HEK293 (cell line): ENCODE data around the gene STRA6.

Experiments
- CTCF ChIA-PET: fragments of 350-600 bp; formaldehyde crosslinking; extraction: SDS; loops from one replicate; lab custom pipeline; 2021; ENCODE audit warnings: antibody characterized with exemption; lab: Yijun Ruan, JAX
- POLR2A ChIA-PET: fragments of 300-600 bp; formaldehyde crosslinking; extraction: SDS; loops from one replicate; lab custom pipeline; 2020; ENCODE audit warnings: antibody characterized with exemption, inconsistent platforms; lab: Yijun Ruan, JAX
- H3K27ac ChIP-seq: fragments of 200-500 bp; sonication (Bioruptor generic); 2 replicates; pipeline ENCODE4 v1.5.1; 2014; ENCODE audit warnings: low read depth, low read length, control low read depth, inconsistent platforms; ENCODE audit errors: extremely low read depth
- H3K36me3 ChIP-seq, 2 experiments: fragments of 200-500 bp in 1 of 2; sonication (Bioruptor generic) in 1 of 2; 1 replicate in 1 of 2; 2 replicates in 1 of 2; pipeline ENCODE4 v1.5.1; 2014 to 2017; ENCODE audit warnings: inconsistent platforms in 2 of 2, low read length in 2 of 2; ENCODE audit not compliant: control insufficient read depth in 2 of 2, insufficient read depth in 1 of 2
- H3K4me1 ChIP-seq: fragments of 200-500 bp; sonication (Bioruptor generic); 2 replicates; pipeline ENCODE4 v1.5.1; 2014; ENCODE audit warnings: mild to moderate bottlenecking, low read length, inconsistent platforms; ENCODE audit not compliant: control insufficient read depth, insufficient read depth
- H3K4me3 ChIP-seq: 2 replicates; pipeline ENCODE4 v1.5.1; 2011; ENCODE audit warnings: low read depth, mild to moderate bottlenecking, control low read depth, low read length, moderate library complexity
- H3K9me3 ChIP-seq: fragments of 200-500 bp; sonication (Bioruptor generic); 2 replicates; pipeline ENCODE4 v1.5.1; 2014; ENCODE audit warnings: low read depth, low read length, inconsistent platforms; ENCODE audit not compliant: control insufficient read depth, insufficient read depth
- AEBP2 ChIP-seq: fragments of 450-650 bp; formaldehyde crosslinking; IDR thresholded peaks from 2 replicates; pipeline ENCODE4 v1.5.1; 2016; ENCODE audit warnings: missing biosample characterization, missing genetic modification characterization, borderline replicate concordance
- BCL6B ChIP-seq: fragments of 450-650 bp; formaldehyde crosslinking; IDR thresholded peaks from 2 replicates; pipeline ENCODE4 v1.5.1; 2017; ENCODE audit warnings: missing biosample characterization, missing genetic modification characterization
- MYNN ChIP-seq: fragments of 450-650 bp; formaldehyde crosslinking; IDR thresholded peaks from 2 replicates; pipeline ENCODE4 v1.5.1; 2016; ENCODE audit warnings: missing biosample characterization, missing genetic modification characterization, borderline replicate concordance
- PRDM1 ChIP-seq: fragments of 450-650 bp; formaldehyde crosslinking; IDR thresholded peaks from 2 replicates; pipeline ENCODE4; 2016; ENCODE audit warnings: missing biosample characterization, missing genetic modification characterization
- SCRT2 ChIP-seq: fragments of 450-650 bp; formaldehyde crosslinking; IDR thresholded peaks from 2 replicates; pipeline ENCODE4 v1.5.1; 2016; ENCODE audit warnings: missing biosample characterization, missing genetic modification characterization
- SP2 ChIP-seq: fragments of 450-650 bp; formaldehyde crosslinking; IDR thresholded peaks from 2 replicates; pipeline ENCODE4 v1.5.1; 2016; ENCODE audit warnings: missing biosample characterization, missing genetic modification characterization
- ZBTB26 ChIP-seq: fragments of 450-650 bp; formaldehyde crosslinking; optimal IDR thresholded peaks from 2 replicates; pipeline ENCODE3; 2016; ENCODE audit warnings: missing biosample characterization, mild to moderate bottlenecking, missing genetic modification characterization
- ZEB2 ChIP-seq: fragments of 450-650 bp; formaldehyde crosslinking; IDR thresholded peaks from 2 replicates; pipeline ENCODE4 v1.5.1; 2016; ENCODE audit warnings: missing biosample characterization, missing genetic modification characterization
- ZNF202 ChIP-seq: fragments of 450-650 bp; formaldehyde crosslinking; IDR thresholded peaks from 2 replicates; pipeline ENCODE4 v1.5.1; 2016; ENCODE audit warnings: missing biosample characterization, missing genetic modification characterization, borderline replicate concordance
- ZNF26 ChIP-seq: fragments of 450-650 bp; formaldehyde crosslinking; IDR thresholded peaks from 2 replicates; pipeline ENCODE4 v1.5.1; 2016; ENCODE audit warnings: missing biosample characterization, missing genetic modification characterization
- ZNF266 ChIP-seq: fragments of 450-650 bp; formaldehyde crosslinking; IDR thresholded peaks from 2 replicates; pipeline ENCODE4 v1.5.1; 2016; ENCODE audit warnings: missing biosample characterization, missing genetic modification characterization, low read depth
- ZNF280D ChIP-seq: fragments of 450-650 bp; formaldehyde crosslinking; IDR thresholded peaks from 2 replicates; pipeline ENCODE4 v1.5.1; 2016; ENCODE audit warnings: missing biosample characterization, missing genetic modification characterization
- ZNF341 ChIP-seq: fragments of 450-650 bp; formaldehyde crosslinking; IDR thresholded peaks from 2 replicates; pipeline ENCODE4; 2016; ENCODE audit warnings: low read depth, missing biosample characterization, missing genetic modification characterization
- ZNF433 ChIP-seq: fragments of 450-650 bp; formaldehyde crosslinking; IDR thresholded peaks from 2 replicates; pipeline ENCODE4 v1.5.1; 2016; ENCODE audit warnings: missing biosample characterization, missing genetic modification characterization, low read depth
- ZNF501 ChIP-seq: fragments of 450-650 bp; formaldehyde crosslinking; IDR thresholded peaks from 2 replicates; pipeline ENCODE4 v1.5.1; 2016; ENCODE audit warnings: missing biosample characterization, missing genetic modification characterization
- ZNF521 ChIP-seq: fragments of 450-650 bp; formaldehyde crosslinking; IDR thresholded peaks from 2 replicates; pipeline ENCODE4 v1.5.1; 2017; ENCODE audit warnings: missing biosample characterization, mild to moderate bottlenecking, missing genetic modification characterization
- ZNF776 ChIP-seq: fragments of 450-650 bp; formaldehyde crosslinking; IDR thresholded peaks from 2 replicates; pipeline ENCODE4 v1.5.0; 2017; ENCODE audit warnings: missing biosample characterization, missing genetic modification characterization, borderline replicate concordance

The STRA6 gene

GRCh38 chr15:74131628-74132413 lies 70.8 kb downstream of the STRA6 start (continued):
- no peak for TF ChIP-seq AEBP2 (tag by site-specific recombination)
- TF ChIP-seq ZNF521 (tag by site-specific recombination) = no peak
- peak; percentile 31; the same call in 1 of the 2 replicates for TF ChIP-seq SCRT2
- no peak for TF ChIP-seq MYNN (tag by site-specific recombination)

- TF ChIP-seq ZNF341 (tag by site-specific recombination) (peak; percentile 70), ZNF776 (0 out of 2 replicates have a peak, but pooled peaks have one; percentile 16), ZNF280D (tag by site-specific recombination) (no peak)
- H3K27ac ChIP-seq = no peak overlapping the region
- H3K36me3 ChIP-seq = no peaks in the 10 kb centered on the region
- H3K9me3 ChIP-seq = no peaks in the 10 kb centered on the region
- H3K4me1 ChIP-seq = peaks cover 14% of the 10 kb centered on the region
- ChIA-PET POLR2A (interaction anchor here (0.6 to 1.0 kb wide), 5 partner anchors 13 to 236 kb away, joined by 3 to 13 read pairs (median 3); no protein-coding TSS in a partner anchor), CTCF (interaction anchor here (0.8 to 6.3 kb wide), 5 partner anchors 66 to 191 kb away, joined by 3 to 100 read pairs (median 14); no protein-coding TSS in a partner anchor)
- H3K4me3 ChIP-seq = no peak overlapping the region
Measured at GRCh38 chr15:74130849-74131627, 71.5 kb downstream of the STRA6 start.

GRCh38 chr15:74130155-74130848 lies 72.3 kb downstream of the STRA6 start, which contains the start of gene ISLR2:
Gene ISLR2 (plus strand): TSS chr15:74130586. CDS start chr15:74132755, 2,169 bp downstream.
- no peak within 1 kb of the TSS for H3K4me3 ChIP-seq
- H3K27ac ChIP-seq = no peak within 1 kb of the TSS; the same call in 1 of the 2 replicates
- peaks cover 14% of the 10 kb centered on the region for H3K4me1 ChIP-seq
- H3K9me3 ChIP-seq = no peaks in the 10 kb centered on the region
- no peaks in the 10 kb centered on the region for H3K36me3 ChIP-seq
- ChIA-PET POLR2A (interaction anchor here (0.6 to 2.2 kb wide), 8 partner anchors 14 to 236 kb away, joined by 3 to 13 read pairs (median 3); partner anchors contain the start of gene STRA6), CTCF (interaction anchor here (0.6 to 6.3 kb wide), 7 partner anchors 16 to 192 kb away, joined by 3 to 100 read pairs (median 14); partner anchors contain the start of gene STRA6)
- TF ChIP-seq ZNF433 (no peak), ZNF266 (tag by site-specific recombination) (no peak), BCL6B (tag by site-specific recombination) (no peak), ZNF521 (tag by site-specific recombination) (no peak), ZNF26 (no peak), AEBP2 (tag by site-specific recombination) (no peak), PRDM1 (tag by site-specific recombination) (no peak), SP2 (tag by site-specific recombination) (0 out of 2 replicates have a peak, but pooled peaks have one; percentile 5), ZNF501 (tag by site-specific recombination) (0 out of 2 replicates have a peak, but pooled peaks have one; percentile 56), ZBTB26 (tag by site-specific recombination) (peak; percentile 81), ZEB2 (tag by site-specific recombination) (peak; percentile 65), ZNF202 (no peak)
